ENCODE results near the gene PHKG1.
A peak's percentile ranks its signal among the peaks of the same experiment; 100 is the strongest.
"Not testable (repeated sequence)": the region's sequence is repeated elsewhere in the genome, so short reads cannot be mapped to it uniquely, and the experiment has no call there.

Gene PHKG1

DNA sequence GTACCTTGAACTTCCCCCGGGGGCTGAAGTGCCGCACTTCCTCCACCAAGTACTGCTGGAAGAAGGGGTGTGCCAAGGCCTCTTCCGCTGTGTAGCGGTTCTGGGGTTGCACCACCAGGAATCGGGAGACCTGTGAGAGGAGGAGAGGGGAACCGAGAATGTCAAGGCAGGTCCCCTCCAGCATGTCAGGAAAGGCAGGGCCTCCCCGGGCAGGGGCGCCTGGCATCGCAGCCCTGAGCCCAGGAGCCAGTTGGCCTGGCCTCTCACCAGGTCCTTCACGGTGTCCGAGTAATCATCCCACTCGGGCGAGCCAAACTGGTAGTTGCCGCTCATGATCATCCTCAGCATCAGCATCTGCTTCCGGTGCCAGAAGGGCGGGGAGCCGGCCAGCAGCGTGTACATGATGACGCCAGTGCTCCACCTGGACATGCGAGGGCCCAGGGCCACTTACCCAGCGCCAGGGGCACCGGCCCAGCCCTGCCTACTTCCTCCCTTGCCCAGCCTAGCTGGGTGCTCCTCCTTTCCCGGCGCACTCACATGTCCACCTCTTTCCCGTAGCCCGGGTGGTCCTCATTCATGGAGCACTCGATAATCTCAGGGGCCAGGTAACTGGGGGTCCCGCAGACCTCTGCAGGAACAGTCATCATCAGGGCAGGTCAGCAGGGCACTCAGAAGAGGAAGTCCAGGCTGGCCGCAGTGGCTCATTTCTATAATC, 11.0 kb downstream of the PHKG1 start:
- no peak for DNase-seq

DNA sequence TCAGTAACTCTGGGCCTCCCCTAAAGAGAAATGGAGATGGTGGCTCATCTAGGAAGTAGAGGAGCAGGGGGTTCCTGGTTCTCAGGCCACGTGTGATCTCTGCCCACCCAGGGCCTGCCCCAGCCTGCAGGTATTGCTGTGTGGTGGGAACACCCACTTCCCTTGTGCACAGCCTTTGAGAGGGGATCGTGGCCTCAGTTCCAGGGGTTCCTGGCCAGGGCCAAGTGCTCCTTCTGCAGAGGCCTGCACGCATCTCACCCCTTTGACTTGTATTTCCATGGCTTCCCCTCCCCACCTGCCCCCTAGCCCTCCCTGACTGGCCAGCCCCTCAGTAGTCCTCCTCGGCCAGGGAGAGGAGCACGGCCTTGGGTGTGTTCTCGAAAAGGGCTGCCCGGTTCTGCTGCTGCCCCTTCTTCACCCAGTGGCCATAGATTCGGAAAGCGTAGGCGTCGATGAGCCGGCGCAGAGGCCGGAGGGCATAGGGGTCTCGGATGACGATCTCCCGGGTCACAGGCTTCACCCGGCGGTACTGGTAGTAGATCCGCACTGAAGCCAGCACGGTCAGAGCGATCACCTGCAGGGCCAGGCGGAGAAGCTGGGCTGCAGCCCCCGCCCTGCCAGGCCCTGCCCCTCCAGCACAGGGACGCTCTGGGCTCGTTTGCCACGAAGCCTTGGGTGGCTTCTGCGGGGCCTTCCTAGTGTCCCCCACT, 11.9 kb downstream of the PHKG1 start:
- not testable (repeated sequence) for DNase-seq

DNA sequence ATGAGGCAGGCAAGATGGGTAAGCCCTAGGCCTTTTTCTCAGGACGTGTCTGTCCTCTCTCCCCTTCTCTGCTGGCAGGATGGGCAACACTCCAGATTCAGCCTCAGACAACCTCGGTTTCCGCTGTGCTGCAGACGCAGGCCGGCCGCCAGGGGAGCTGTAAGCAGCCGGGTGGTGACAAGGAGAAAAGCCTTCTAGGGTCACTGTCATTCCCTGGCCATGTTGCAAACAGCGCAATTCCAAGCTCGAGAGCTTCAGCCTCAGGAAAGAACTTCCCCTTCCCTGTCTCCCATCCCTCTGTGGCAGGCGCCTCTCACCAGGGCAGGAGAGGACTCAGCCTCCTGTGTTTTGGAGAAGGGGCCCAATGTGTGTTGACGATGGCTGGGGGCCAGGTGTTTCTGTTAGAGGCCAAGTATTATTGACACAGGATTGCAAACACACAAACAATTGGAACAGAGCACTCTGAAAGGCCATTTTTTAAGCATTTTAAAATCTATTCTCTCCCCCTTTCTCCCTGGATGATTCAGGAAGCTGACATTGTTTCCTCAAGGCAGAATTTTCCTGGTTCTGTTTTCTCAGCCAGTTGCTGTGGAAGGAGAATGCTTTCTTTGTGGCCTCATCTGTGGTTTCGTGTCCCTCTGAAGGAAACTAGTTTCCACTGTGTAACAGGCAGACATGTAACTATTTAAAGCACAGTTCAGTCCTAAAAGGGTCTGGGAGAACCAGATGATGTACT, 13.1 kb downstream of the PHKG1 start:
- peak; percentile 90 for DNase-seq

- no peak for DNase-seq
These were observed 14.6 kb downstream of the PHKG1 start for GRCh38 chr7:56078196-56078595.

- DNase-seq, result no peak
These were observed 15.1 kb downstream of the PHKG1 start for GRCh38 chr7:56077681-56078080.

DNA sequence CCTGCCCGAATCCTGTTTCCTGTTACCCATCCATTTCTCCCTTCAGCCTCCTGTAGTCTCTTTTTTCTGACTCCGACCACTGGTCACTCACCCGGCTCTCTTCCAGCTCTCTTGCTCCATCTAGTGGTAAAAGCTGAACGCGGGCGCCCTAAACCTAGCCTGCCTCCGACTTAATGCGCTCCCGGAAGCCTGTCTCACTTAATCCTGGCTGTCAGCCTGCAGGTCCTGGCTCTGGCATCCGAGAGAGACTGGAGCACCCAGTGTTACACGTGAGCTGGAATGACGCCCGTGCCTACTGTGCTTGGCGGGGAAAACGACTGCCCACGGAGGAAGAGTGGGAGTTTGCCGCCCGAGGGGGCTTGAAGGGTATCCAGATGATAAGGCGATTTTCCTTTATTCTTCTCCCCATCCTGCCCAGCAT, 18.4 kb downstream of the PHKG1 start:
- DNase-seq, result peak; percentile 47

- DNase-seq, result not testable (repeated sequence)
These were observed 26.4 kb downstream of the PHKG1 start for GRCh38 chr7:56066376-56066775.

GRCh38 chr7:56063882-56064625, 28.7 kb downstream of the PHKG1 start, which contains the start of gene SUMF2:
TSS of gene SUMF2 (plus strand) at chr7:56064286. CDS start at chr7:56064312, 26 bp downstream.
- peak; percentile 87 for DNase-seq

- DNase-seq, result no peak
These were observed 29.3 kb downstream of the PHKG1 start for GRCh38 chr7:56063500-56063881.

- no peak for DNase-seq
These were observed 30.4 kb downstream of the PHKG1 start for GRCh38 chr7:56062382-56062781.

DNA sequence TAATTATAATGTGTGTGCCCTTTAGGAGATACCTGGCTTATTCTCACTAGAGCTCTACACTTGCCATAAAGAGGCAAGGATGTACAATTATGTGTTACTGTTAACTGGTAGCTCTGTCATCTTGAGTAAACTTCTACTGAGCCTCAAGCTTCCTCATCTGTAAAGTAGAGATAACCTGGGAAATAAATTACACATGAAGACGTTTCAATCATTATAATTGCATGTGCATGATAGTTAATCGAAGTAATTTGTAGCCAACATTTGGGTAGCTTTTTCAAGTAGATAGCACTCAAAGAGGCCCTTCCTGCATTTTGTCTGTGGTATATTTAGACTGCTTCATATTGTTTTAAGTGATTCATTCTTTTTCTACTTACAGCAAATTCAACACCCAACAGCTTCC, 38.8 kb downstream of the PHKG1 start:
- no peak for DNase-seq

GRCh38 chr7:56053379-56053778, 39.4 kb downstream of the PHKG1 start:
- DNase-seq, result no peak

- DNase-seq, result peak; percentile 98
These were observed 41.2 kb downstream of the PHKG1 start, which contains the start of the genes CCT6A and PSPH for GRCh38 chr7:56051339-56052191. TSS of gene CCT6A (plus strand) at chr7:56051765. CDS start at chr7:56051849, 84 bp downstream. TSS of gene PSPH (minus strand) at chr7:56051444. CDS start at chr7:56021212, 30,232 bp downstream.

DNA sequence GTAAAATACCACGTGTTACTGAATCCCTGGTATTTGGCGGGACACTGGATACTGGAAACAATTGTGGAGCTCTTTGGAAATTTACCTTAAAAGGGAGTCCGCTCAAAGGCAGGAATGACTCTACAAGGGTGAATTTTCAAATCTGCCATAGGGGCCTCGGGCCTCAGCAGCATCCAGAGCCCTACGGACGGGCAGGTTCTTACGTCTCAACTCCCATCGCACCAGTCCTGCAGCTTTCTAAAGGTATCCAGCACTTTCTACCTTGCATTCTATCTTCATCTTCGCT, 41.8 kb downstream of the PHKG1 start:
- DNase-seq, result no peak

- DNase-seq, result peak; percentile 46
These were observed 44.0 kb downstream of the PHKG1 start for GRCh38 chr7:56048763-56049162.

- DNase-seq, result no peak
These were observed 44.5 kb downstream of the PHKG1 start for GRCh38 chr7:56048245-56048644.

GRCh38 chr7:56047446-56048116, 45.2 kb downstream of the PHKG1 start:
- not testable (repeated sequence) for DNase-seq

DNA sequence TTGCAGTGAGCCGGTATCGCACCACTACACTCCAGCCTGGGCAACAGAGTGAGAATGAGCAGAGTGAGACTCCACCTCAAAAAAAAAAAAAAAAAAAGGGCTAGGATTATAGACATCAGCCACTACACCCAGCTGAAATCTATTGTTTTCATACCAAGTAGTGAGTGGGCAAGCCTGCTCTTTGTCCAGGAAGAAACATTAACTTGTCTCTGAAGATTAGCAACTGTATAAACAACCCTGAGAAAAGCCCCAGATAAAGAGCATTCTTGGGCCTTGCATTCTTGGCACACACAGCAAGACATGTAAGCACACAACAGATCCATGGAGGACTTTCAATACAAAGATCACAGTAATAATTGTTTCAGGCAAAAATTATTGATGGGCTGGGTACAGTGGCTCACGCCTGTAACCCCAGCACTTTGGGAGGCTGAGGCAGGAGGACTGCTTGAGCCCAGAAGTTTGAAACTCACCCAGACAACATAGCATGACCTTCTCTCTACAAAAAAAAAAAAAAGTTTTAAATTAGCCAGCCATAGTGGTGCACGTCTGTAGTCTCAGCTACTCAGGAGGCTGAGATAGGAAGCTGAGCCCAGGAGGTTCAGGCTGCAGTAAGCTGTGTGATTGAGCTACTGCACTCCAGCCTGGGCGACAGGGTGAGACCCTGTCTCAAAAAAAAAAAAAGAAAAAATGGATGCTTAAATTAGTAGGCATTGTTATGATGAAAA, 45.9 kb downstream of the PHKG1 start:
- no peak for DNase-seq

DNA sequence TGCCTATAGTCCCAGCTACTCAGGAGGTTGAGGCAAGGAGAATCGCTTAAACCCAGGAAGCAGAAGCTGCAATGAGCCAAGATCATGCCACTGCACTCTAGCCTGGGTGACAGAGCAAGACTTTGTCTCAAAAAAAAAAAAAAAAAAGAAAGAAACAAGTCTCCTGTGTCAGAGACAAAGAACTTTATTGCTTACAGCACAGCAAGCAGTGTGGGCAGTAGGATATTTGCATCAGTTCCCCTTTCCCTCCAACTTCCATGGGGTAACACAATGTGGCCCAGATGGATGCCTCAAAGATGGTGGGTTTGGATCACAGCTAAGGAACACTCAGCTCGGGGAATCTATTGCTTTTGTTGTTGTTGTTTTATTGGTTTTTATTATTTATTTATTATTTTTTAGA, 47.0 kb downstream of the PHKG1 start:
- DNase-seq, result not testable (repeated sequence)

DNA sequence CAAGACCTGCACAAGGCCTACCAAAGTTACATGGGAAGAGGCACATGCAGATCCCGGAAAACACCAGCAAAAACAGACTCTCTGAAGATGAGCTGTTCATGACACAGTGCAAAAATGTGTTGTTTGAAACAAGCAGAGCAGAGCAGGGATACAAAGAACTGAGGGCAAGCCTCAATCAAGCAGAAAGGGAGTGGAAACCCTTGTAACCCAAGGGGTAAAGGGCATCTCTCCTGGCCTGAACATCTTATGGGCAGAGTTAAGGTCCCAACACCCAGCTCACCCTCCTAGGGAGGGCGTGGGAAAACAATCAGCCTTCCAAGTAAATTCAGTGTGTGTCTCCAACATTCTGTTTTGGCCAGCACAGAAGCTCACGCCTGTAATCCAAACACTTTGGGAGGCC, 52.0 kb downstream of the PHKG1 start:
- no peak for DNase-seq

Measured in NCI-H1105 treated with DMSO at 0.1 percent for 48 hours (cell line).